Activated naive CD4-positive, alpha-beta T cell treated with anti-CD3 and anti-CD28 coated beads for 36 hours (primary cell): ENCODE results near the gene RND1. TPM values are rescaled to one million over a fixed set of nuclear protein-coding genes. Genes with fewer than 3 reads are reported as not detected.

Experiments used
- CTCF ChIA-PET: fragments of 350-600 bp; sonication (Branson Sonifier 250); formaldehyde crosslinking; loops from one replicate; lab custom pipeline; 2021; ENCODE audit warnings: antibody characterized with exemption; lab: Charles Lee
- DNase-seq: peaks from one replicate; pipeline ENCODE4 v3.0.0-alpha.2; 2020
- H3K27ac Mint-ChIP-seq: one replicate; pipeline ENCODE4 v1.8.0; 2021; ENCODE audit warnings: mild to moderate bottlenecking, mixed read lengths
- H3K27me3 Mint-ChIP-seq: one replicate; pipeline ENCODE4 v1.8.0; 2021; ENCODE audit warnings: low read depth, mixed read lengths
- H3K36me3 Mint-ChIP-seq: one replicate; pipeline ENCODE4 v1.8.0; 2021; ENCODE audit warnings: low read depth, mixed read lengths
- H3K4me1 Mint-ChIP-seq: one replicate; pipeline ENCODE4 v1.8.0; 2021; ENCODE audit warnings: low read depth, mixed read lengths
- H3K4me3 Mint-ChIP-seq: one replicate; pipeline ENCODE4 v1.8.0; 2021; ENCODE audit warnings: mild to moderate bottlenecking, moderate library complexity, mixed read lengths
- H3K9me3 Mint-ChIP-seq: one replicate; pipeline ENCODE4 v1.8.0; 2021; ENCODE audit warnings: mixed read lengths
- intact Hi-C: fragments of 100-400 bp; cut with micrococcal nuclease; formaldehyde crosslinking; loops from one replicate; pipeline ENCODE4 v1.15.1; 2023
- total RNA-seq, 2 experiments: library from RNA; stranded (reverse); gene quantifications; one replicate each; pipeline ENCODE4 v1.2.3, GENCODE V29; 2021

Gene RND1
- total RNA-seq, 2 experiments from 2014 or later = 6.8 to 7.4 TPM

- CTCF ChIA-PET = interaction anchor here (0.6 to 4.0 kb wide), 47 partner anchors 8 to 847 kb away, joined by 3 to 29 read pairs (median 4); partner anchors contain the start of genes DDX23 and KANSL2
- Mint-ChIP-seq H3K4me1 (peaks cover 26% of the 10 kb centered on the region), H3K4me3 (peak overlapping the region; percentile 93), H3K36me3 (no peaks in the 10 kb centered on the region), H3K27ac (peak overlapping the region; percentile 37), H3K9me3 (no peaks in the 10 kb centered on the region), H3K27me3 (peaks cover 15% of the 10 kb centered on the region)
- peak; percentile 58 for DNase-seq
- intact Hi-C loops = loop anchor here (1.0 to 2.0 kb wide), 2 partner anchors 99 to 133 kb away; partner anchors contain the start of genes CCNT1 and KANSL2
These were observed 50.3 kb downstream of the RND1 start for GRCh38 chr12:48815126-48816110.

- peak; percentile 83 for DNase-seq
- Mint-ChIP-seq H3K27ac (no peak overlapping the region), H3K9me3 (no peaks in the 10 kb centered on the region), H3K27me3 (peaks cover 15% of the 10 kb centered on the region), H3K36me3 (no peaks in the 10 kb centered on the region), H3K4me1 (peaks cover 26% of the 10 kb centered on the region), H3K4me3 (peak overlapping the region; percentile 93)
- intact Hi-C loops = loop anchor here (1.0 to 2.0 kb wide), 3 partner anchors 61 to 132 kb away; partner anchors contain the start of genes CCNT1 and KANSL2
- CTCF ChIA-PET = interaction anchor here (0.7 to 4.0 kb wide), 37 partner anchors 9 to 846 kb away, joined by 3 to 29 read pairs (median 5); partner anchors contain the start of genes DDX23 and KANSL2
These were observed 51.2 kb downstream of the RND1 start for GRCh38 chr12:48814262-48815125.

GRCh38 chr12:48813465-48814261, 52.0 kb downstream of the RND1 start:
- CTCF ChIA-PET = interaction anchor here (0.7 to 4.0 kb wide), 14 partner anchors 8 to 131 kb away, joined by 3 to 26 read pairs (median 8); partner anchors contain the start of gene KANSL2
- no peak overlapping the region for H3K27ac Mint-ChIP-seq

DNA sequence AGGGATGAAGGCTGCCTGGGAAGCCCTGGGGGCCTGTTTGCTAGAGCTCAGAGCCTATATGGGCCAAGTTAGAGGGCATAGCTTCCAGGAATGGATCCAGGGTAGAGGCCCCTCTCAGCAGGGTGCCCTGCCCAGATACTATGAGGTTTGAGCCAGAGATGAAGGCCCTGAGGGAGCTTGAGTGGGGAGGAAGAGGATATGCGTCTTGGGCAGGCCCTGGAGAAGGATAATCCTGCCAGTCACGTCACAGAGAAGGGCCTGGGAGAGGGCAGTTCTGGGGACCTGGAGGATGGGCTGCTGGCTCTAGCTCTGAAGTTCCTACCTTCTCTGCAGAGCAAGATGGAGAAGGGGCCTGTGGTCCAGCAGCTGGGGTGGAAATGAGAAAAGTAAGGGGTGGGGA, 53.3 kb downstream of the RND1 start:
- H3K27ac Mint-ChIP-seq = no peak overlapping the region
- CTCF ChIA-PET = interaction anchor here (0.6 to 2.2 kb wide), 5 partner anchors 16 to 67 kb away, joined by 3 to 11 read pairs (median 6); no protein-coding TSS in a partner anchor
- no peaks in the 10 kb centered on the region for H3K36me3 Mint-ChIP-seq
- H3K4me3 Mint-ChIP-seq = no peak overlapping the region
- peaks cover 17% of the 10 kb centered on the region for H3K4me1 Mint-ChIP-seq
- H3K27me3 Mint-ChIP-seq = peaks cover 13% of the 10 kb centered on the region
- intact Hi-C loops = no loop called here
- DNase-seq = no peak
- no peaks in the 10 kb centered on the region for H3K9me3 Mint-ChIP-seq

More at GRCh38 chr12:48813465-48814261, 52.0 kb downstream of the RND1 start:
- Mint-ChIP-seq H3K27me3 (peaks cover 15% of the 10 kb centered on the region), H3K36me3 (no peaks in the 10 kb centered on the region), H3K4me3 (peak overlapping the region; percentile 93), H3K4me1 (peaks cover 23% of the 10 kb centered on the region), H3K9me3 (no peaks in the 10 kb centered on the region)
- no peak for DNase-seq
- intact Hi-C loops = loop anchor here (1.0 to 2.0 kb wide), 2 partner anchors 60 to 131 kb away; partner anchors contain the start of gene KANSL2

GRCh38 chr12:48811437-48812090, 54.1 kb downstream of the RND1 start:
- Mint-ChIP-seq H3K27ac (no peak overlapping the region), H3K36me3 (no peaks in the 10 kb centered on the region), H3K4me1 (peaks cover 15% of the 10 kb centered on the region), H3K4me3 (no peak overlapping the region), H3K9me3 (no peaks in the 10 kb centered on the region), H3K27me3 (peaks cover 5% of the 10 kb centered on the region)
- no peak for DNase-seq
- CTCF ChIA-PET = interaction anchor here (0.9 to 2.4 kb wide), 5 partner anchors 15 to 59 kb away, joined by 3 to 14 read pairs (median 7); no protein-coding TSS in a partner anchor
- intact Hi-C loops = no loop called here

DNA sequence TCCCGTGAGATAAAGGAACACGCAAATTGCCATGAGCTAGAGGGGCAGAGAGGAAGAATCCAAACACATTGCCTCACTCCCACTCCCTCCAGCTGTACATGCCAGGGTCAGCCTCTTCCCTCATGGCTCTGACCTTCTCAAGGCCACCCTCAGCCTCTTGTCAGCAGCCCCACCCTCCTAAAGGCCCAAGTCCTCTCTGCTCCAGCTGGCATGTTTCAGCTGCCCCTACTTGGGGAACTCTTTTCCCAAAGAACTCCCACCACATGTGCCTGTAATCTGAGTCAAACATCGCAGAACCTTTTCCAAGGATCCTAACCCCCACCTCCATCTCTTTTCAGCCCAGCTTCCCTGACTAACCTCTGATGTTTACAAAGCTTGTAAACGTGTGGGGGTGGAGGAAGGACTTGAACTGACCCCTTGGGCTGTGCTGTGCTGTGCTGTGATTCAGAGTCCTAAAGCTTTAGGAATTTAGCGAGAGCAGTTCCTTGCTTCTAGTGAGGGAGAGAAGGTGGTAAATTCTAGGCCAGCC, 54.7 kb downstream of the RND1 start:
- no peak for DNase-seq
- no peaks in the 10 kb centered on the region for H3K9me3 Mint-ChIP-seq
- H3K27ac Mint-ChIP-seq = no peak overlapping the region
- peaks cover 10% of the 10 kb centered on the region for H3K4me1 Mint-ChIP-seq
- no peaks in the 10 kb centered on the region for H3K27me3 Mint-ChIP-seq
- no peaks in the 10 kb centered on the region for H3K36me3 Mint-ChIP-seq
- intact Hi-C loops = no loop called here
- CTCF ChIA-PET = interaction anchor here (1.1 to 2.4 kb wide), 2 partner anchors 15 to 16 kb away, joined by 3 to 14 read pairs; no protein-coding TSS in a partner anchor
- no peak overlapping the region for H3K4me3 Mint-ChIP-seq

- Mint-ChIP-seq H3K9me3 (no peaks in the 10 kb centered on the region), H3K4me1 (no peaks in the 10 kb centered on the region), H3K27me3 (no peaks in the 10 kb centered on the region), H3K4me3 (no peak overlapping the region), H3K36me3 (no peaks in the 10 kb centered on the region), H3K27ac (no peak overlapping the region)
- intact Hi-C loops = no loop called here
- CTCF ChIA-PET = interaction anchor here (1.5 kb wide), 1 partner anchor 11 kb away, joined by 4 read pairs; no protein-coding TSS in a partner anchor
- no peak for DNase-seq
These were observed 57.7 kb downstream of the RND1 start for GRCh38 chr12:48807981-48808380.

Other genes starting within 250 kb of the RND1 start
- gene KANSL2, start 183.6 kb downstream of the RND1 start, total RNA-seq = 10 to 100 TPM; 37.9 to 39.1 TPM
- gene CCNT1, start 149.2 kb downstream of the RND1 start, total RNA-seq = 10 to 100 TPM; 73.8 to 77.0 TPM
- under 1 TPM; 0.05 to 0.15 TPM for gene ADCY6, start 76.8 kb downstream of the RND1 start, total RNA-seq
- gene CACNB3, start 47.4 kb downstream of the RND1 start, total RNA-seq = 10 to 100 TPM in 1 of 2 experiments, 1 to 10 TPM in 1; 9.5 to 10.0 TPM
- gene DDX23, start 13.7 kb downstream of the RND1 start, total RNA-seq = 100 to 1,000 TPM; 115 to 125 TPM
- 10 to 100 TPM; 49.6 to 59.8 TPM for gene FKBP11, start 59.6 kb upstream of the RND1 start, total RNA-seq
- 10 to 100 TPM; 84.4 to 87.3 TPM for gene ARF3, start 91.6 kb upstream of the RND1 start, total RNA-seq
- gene WNT10B, start 105.9 kb upstream of the RND1 start, total RNA-seq = not detected
- gene WNT1, start 112.5 kb upstream of the RND1 start, total RNA-seq = not detected
- gene DDN, start 133.5 kb upstream of the RND1 start, total RNA-seq = under 1 TPM; 0.20 to 0.21 TPM
- gene PRKAG1, start 152.9 kb upstream of the RND1 start, total RNA-seq = 10 to 100 TPM; 49.4 to 50.9 TPM
- 10 to 100 TPM; 44.9 to 49.0 TPM for gene KMT2D, start 194.9 kb upstream of the RND1 start, total RNA-seq
- gene RHEBL1, start 204.1 kb upstream of the RND1 start, total RNA-seq = 10 to 100 TPM; 11.8 to 15.2 TPM
- gene DHH, start 228.9 kb upstream of the RND1 start, total RNA-seq = under 1 TPM in 1 of 2 experiments, not detected in 1; 0.07 TPM
- gene LMBR1L, start 245.0 kb upstream of the RND1 start, total RNA-seq = 10 to 100 TPM; 60.1 to 66.8 TPM